MCF 10A (cell line): ENCODE results near the gene NRL. TPM values are rescaled to one million over a fixed set of nuclear protein-coding genes. Genes with fewer than 3 reads are reported as not detected.

Experiments
- BruUV-seq: library from RNA; stranded (reverse); fragments of 400-500 nt; replicated peaks from 2 replicates; lab custom pipeline; 2021; lab: Mats Ljungman, UMichigan
- CTCF ChIA-PET: fragments of 300-600 bp; sonication (Branson Sonifier 250); formaldehyde crosslinking; extraction: SDS; loops from one replicate; lab custom pipeline; 2021; ENCODE audit warnings: antibody characterized with exemption, inconsistent platforms; lab: Yijun Ruan, JAX
- POLR2A ChIA-PET: fragments of 300-600, 350-650 bp; sonication (Branson Sonifier 250); formaldehyde crosslinking; extraction: SDS; loops from one replicate; lab custom pipeline; 2020; ENCODE audit warnings: antibody characterized with exemption, inconsistent platforms; lab: Yijun Ruan, JAX
- DNase-seq: peaks from one replicate; pipeline ENCODE4 v3.0.0-alpha.2; 2018; ENCODE audit not compliant: unreplicated experiment
- H3K27ac Mint-ChIP-seq: one replicate; pipeline ENCODE4 v1.8.0; 2022; ENCODE audit warnings: mild to moderate bottlenecking, low read depth, mixed read lengths; ENCODE audit not compliant: unreplicated experiment
- H3K27me3 Mint-ChIP-seq: one replicate; pipeline ENCODE4 v1.8.0; 2022; ENCODE audit warnings: mixed read lengths; ENCODE audit not compliant: insufficient read depth, unreplicated experiment
- H3K36me3 Mint-ChIP-seq: one replicate; pipeline ENCODE4 v1.8.0; 2022; ENCODE audit warnings: mild to moderate bottlenecking, moderate library complexity, mixed read lengths; ENCODE audit not compliant: insufficient read depth, unreplicated experiment
- H3K4me1 Mint-ChIP-seq: one replicate; pipeline ENCODE4 v1.8.0; 2022; ENCODE audit warnings: mixed read lengths; ENCODE audit not compliant: insufficient read depth, unreplicated experiment
- H3K4me3 Mint-ChIP-seq: one replicate; pipeline ENCODE4 v1.8.0; 2022; ENCODE audit warnings: mild to moderate bottlenecking, moderate library complexity, mixed read lengths; ENCODE audit not compliant: unreplicated experiment
- H3K9me3 Mint-ChIP-seq: one replicate; pipeline ENCODE4 v1.8.0; 2022; ENCODE audit warnings: mixed read lengths; ENCODE audit not compliant: unreplicated experiment
- intact Hi-C: fragments of 100-400 bp; cut with micrococcal nuclease; formaldehyde crosslinking; loops from 2 replicates; pipeline ENCODE4 v1.14.1; 2022
- total RNA-seq: library from RNA; stranded (reverse); gene quantifications from 2 replicates; pipeline ENCODE4 v1.2.3, GENCODE V29; 2022
- TF ChIP-seq, protein P1 (sequence below): fragments of 200-600 bp; IDR thresholded peaks from one replicate; pipeline ENCODE4 v1.8.0; 2022; ENCODE audit warnings: antibody characterized with exemption, mild to moderate bottlenecking; ENCODE audit not compliant: unreplicated experiment

Gene NRL
- total RNA-seq, 1 experiment from 2014 or later = 2.1 TPM

- H3K27me3 Mint-ChIP-seq = no peaks in the 10 kb centered on the region
- intact Hi-C loops = no loop called here
- ChIA-PET POLR2A (interaction anchor here (0.6 to 6.6 kb wide), 22 partner anchors 9 to 792 kb away, joined by 3 to 252 read pairs (median 10); partner anchors contain the start of genes CHMP4A, DHRS4L2, EMC9 and FITM1), CTCF (interaction anchor here (0.6 to 2.1 kb wide), 9 partner anchors 20 to 1228 kb away, joined by 3 to 8 read pairs (median 5); no protein-coding TSS in a partner anchor)
- TF ChIP-seq, protein P1, sequence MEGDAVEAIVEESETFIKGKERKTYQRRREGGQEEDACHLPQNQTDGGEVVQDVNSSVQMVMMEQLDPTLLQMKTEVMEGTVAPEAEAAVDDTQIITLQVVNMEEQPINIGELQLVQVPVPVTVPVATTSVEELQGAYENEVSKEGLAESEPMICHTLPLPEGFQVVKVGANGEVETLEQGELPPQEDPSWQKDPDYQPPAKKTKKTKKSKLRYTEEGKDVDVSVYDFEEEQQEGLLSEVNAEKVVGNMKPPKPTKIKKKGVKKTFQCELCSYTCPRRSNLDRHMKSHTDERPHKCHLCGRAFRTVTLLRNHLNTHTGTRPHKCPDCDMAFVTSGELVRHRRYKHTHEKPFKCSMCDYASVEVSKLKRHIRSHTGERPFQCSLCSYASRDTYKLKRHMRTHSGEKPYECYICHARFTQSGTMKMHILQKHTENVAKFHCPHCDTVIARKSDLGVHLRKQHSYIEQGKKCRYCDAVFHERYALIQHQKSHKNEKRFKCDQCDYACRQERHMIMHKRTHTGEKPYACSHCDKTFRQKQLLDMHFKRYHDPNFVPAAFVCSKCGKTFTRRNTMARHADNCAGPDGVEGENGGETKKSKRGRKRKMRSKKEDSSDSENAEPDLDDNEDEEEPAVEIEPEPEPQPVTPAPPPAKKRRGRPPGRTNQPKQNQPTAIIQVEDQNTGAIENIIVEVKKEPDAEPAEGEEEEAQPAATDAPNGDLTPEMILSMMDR = no peak
- DNase-seq = no peak
- H3K4me1 Mint-ChIP-seq = peaks cover 14% of the 10 kb centered on the region
- BruUV-seq = TSS peak; percentile 83
- peak overlapping the region; percentile 99 for H3K27ac Mint-ChIP-seq
- H3K9me3 Mint-ChIP-seq = no peaks in the 10 kb centered on the region
- H3K4me3 Mint-ChIP-seq = peak overlapping the region; percentile 97
- peaks cover 23% of the 10 kb centered on the region for H3K36me3 Mint-ChIP-seq
Measured at GRCh38 chr14:24113379-24113800, 1.4 kb downstream of the NRL start.

- POLR2A ChIA-PET = interaction anchor here (0.6 to 6.8 kb wide), 21 partner anchors 13 to 824 kb away, joined by 3 to 90 read pairs (median 3); partner anchors contain the start of genes DHRS4L2, EMC9, IPO4 and IRF9
- Mint-ChIP-seq H3K27ac (no peak overlapping the region), H3K4me1 (peaks cover 15% of the 10 kb centered on the region), H3K27me3 (no peaks in the 10 kb centered on the region), H3K9me3 (no peaks in the 10 kb centered on the region), H3K36me3 (peaks cover 10% of the 10 kb centered on the region), H3K4me3 (no peak overlapping the region)
- TF ChIP-seq, protein P1 = no peak
- BruUV-seq = no TSS peak
- CTCF ChIA-PET = interaction anchor here (0.6 to 10.7 kb wide), 16 partner anchors 15 to 635 kb away, joined by 3 to 272 read pairs (median 4); partner anchors contain the start of genes DHRS1, IRF9, NOP9 and PCK2
- intact Hi-C loops = no loop called here
- DNase-seq = no peak
Measured at GRCh38 chr14:24110523-24110922, 4.2 kb downstream of the NRL start.

DNA sequence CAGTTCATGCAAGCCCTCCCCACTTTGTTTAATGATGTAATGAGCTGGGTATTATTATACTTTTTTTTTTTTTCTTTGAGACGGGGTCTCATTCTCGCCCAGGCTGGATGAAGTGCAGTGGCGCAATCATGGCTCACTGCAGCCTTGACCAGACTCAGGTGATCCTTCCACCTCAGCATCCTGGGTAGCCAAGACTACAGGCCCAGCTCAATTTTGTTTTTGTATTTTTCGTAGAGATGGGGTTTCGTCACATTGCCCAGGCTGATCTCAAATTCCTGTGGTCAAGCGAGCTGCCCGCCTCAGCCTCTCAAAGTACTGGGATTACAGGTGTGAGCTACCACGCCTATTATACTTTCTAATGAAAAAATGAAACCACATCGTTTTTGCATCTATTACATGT, 4.7 kb downstream of the NRL start:
- intact Hi-C loops = no loop called here
- Mint-ChIP-seq H3K9me3 (no peaks in the 10 kb centered on the region), H3K27ac (no peak overlapping the region), H3K4me1 (peaks cover 11% of the 10 kb centered on the region), H3K36me3 (peaks cover 9% of the 10 kb centered on the region), H3K27me3 (no peaks in the 10 kb centered on the region), H3K4me3 (no peak overlapping the region)
- peak; percentile 65 for DNase-seq
- TF ChIP-seq, protein P1 = no peak
- POLR2A ChIA-PET = interaction anchor here (0.6 to 6.8 kb wide), 20 partner anchors 17 to 824 kb away, joined by 3 to 90 read pairs (median 3); partner anchors contain the start of genes DHRS4L2, EMC9, IPO4 and IRF9
- no TSS peak for BruUV-seq
- CTCF ChIA-PET = interaction anchor here (0.5 to 10.7 kb wide), 20 partner anchors 9 to 1120 kb away, joined by 3 to 272 read pairs (median 4); partner anchors contain the start of genes IRF9 and PCK2

DNA sequence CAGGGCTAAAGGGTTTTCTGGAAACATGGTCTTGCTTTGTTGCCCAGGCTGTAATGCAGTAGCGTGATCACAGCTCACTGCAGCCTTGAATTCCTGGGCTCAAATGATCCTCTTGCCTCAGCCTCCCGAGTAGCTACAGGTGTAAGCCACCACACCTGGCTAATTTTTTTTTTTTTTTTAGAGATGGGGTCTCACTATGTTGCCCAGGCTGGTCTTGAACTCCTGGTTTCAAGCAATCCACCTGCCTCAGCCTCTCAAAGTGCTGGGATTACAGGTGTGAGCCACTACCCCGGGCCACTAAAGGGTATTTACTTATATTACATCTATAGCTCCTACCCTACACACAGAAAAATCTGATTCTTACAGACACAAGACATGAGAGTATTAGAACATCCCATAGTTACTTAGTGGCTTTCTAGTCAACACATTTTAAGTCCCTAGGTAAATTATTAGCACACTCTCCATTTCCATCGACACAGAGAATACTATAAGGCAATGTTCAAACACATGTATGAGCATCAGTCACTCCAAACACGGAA, 6.3 kb downstream of the NRL start:
- H3K27ac Mint-ChIP-seq = no peak overlapping the region
- no peak for DNase-seq
- no peaks in the 10 kb centered on the region for H3K27me3 Mint-ChIP-seq
- BruUV-seq = no TSS peak
- H3K36me3 Mint-ChIP-seq = no peaks in the 10 kb centered on the region
- CTCF ChIA-PET = interaction anchor here (0.6 to 10.7 kb wide), 39 partner anchors 8 to 640 kb away, joined by 3 to 272 read pairs (median 4); partner anchors contain the start of genes IRF9, PCK2, PSME1 and PSME2
- TF ChIP-seq, protein P1 = no peak
- POLR2A ChIA-PET = interaction anchor here (0.6 to 6.8 kb wide), 17 partner anchors 8 to 190 kb away, joined by 3 to 90 read pairs (median 4); partner anchors contain the start of genes EMC9, IPO4, IRF9 and PCK2
- no peaks in the 10 kb centered on the region for H3K9me3 Mint-ChIP-seq
- intact Hi-C loops = loop anchor here (1.0 to 5.0 kb wide), 4 partner anchors 14 to 189 kb away; partner anchors contain the start of genes DHRS1, NOP9 and PCK2
- H3K4me3 Mint-ChIP-seq = no peak overlapping the region
- peaks cover 11% of the 10 kb centered on the region for H3K4me1 Mint-ChIP-seq
